Measurements from ENCODE around the gene MTHFS.

GRCh38 chr15:79863886-79864285 is 32.9 kb downstream of the MTHFS start:
- TF ChIP-seq EP300 (IDR thresholded peaks at IDR 0.05) (no peak), CTCF (IDR thresholded peaks at IDR 0.05) (no peak), POLR2A (IDR thresholded peaks at IDR 0.05) (no peak), POLR2AphosphoS5 (IDR thresholded peaks at IDR 0.05) (no peak)
